Activated CD8-positive, alpha-beta memory T cell treated with anti-CD3 and anti-CD28 coated beads for 1 hour (primary cell): ENCODE results near the gene C2orf81.

ENCODE experiments used
- DNase-seq, 2 donors: peaks; one replicate each; pipeline ENCODE4 v3.0.0-alpha.2; 2020; ENCODE audit warnings: low read depth in 1 of 2; ENCODE audit errors: extremely low read depth in 1 of 2

The C2orf81 gene

GRCh38 chr2:74391580-74392448 is 29.6 kb downstream of the C2orf81 start:
- peak; percentile 91 to 95 for DNase-seq

DNA sequence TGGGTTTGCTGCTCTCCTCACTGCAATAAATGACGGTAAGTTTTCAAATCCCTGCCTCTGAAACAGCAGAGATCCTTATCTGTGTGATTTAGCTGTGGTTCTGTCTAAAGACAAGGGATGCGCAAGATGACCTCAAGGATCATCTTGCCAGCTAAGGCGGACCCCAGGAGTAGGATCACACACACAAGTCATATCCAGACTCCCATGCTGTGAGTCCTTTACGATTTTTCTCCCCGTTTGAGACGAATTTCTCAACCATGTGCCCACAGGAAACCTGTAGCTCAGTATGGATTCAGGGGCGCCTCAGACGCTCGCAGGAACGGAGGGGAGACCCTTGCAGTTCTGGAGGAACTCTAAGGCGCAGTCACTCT is 30.2 kb downstream of the C2orf81 start:
- no peak for DNase-seq

GRCh38 chr2:74390606-74391005 is 30.8 kb downstream of the C2orf81 start:
- no peak for DNase-seq

DNA sequence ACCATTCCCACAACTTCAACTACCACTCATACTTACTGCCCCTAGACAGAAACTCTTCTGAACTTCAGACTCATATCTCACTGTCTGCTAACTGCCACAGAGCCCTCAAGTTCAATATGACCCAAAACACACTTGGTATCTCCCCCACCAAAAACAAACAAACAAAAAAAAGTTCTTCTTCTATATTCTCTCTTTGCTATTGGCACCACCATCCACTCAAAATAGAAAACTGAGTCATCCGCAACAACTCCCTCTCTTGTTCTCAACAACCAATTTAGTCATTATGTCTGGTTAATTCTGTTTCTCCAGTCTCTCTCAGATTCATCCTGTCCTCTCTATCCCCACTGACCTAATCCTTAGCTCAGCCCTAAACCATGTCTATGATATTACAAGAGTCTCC is 34.1 kb downstream of the C2orf81 start:
- no peak for DNase-seq

- no peak for DNase-seq
These were observed 36.0 kb downstream of the C2orf81 start for GRCh38 chr2:74385396-74385795.

GRCh38 chr2:74384051-74384450 is 37.4 kb downstream of the C2orf81 start:
- DNase-seq, result no peak

DNA sequence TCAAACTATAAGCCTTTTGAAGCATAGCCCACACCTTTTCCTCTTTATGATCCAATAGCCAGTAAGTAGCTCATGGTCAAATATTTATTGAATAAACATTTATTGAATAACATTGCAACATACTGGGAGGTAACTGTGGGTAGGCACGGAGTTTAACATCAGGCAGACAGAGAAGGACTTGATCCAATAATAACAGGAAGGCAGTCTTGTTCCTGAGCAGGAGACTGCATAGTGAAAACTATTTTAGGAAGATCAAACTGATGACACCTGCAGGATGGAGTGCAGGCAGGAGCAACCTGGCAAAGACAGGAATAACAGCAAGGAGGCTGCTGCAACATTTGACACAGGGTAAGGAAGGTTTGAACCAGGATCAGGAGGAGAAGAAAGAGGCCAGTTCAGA is 38.2 kb downstream of the C2orf81 start:
- no peak for DNase-seq

GRCh38 chr2:74381751-74382150 is 39.7 kb downstream of the C2orf81 start:
- DNase-seq, result no peak

GRCh38 chr2:74379851-74380789 is 41.3 kb downstream of the C2orf81 start, which contains the start of gene DCTN1:
Gene DCTN1, minus strand, starts transcription at chr2:74380311. Its CDS starts 274 bp downstream, at chr2:74380037.
- no peak for DNase-seq

GRCh38 chr2:74378007-74378406 is 43.4 kb downstream of the C2orf81 start:
- DNase-seq, result no peak

DNA sequence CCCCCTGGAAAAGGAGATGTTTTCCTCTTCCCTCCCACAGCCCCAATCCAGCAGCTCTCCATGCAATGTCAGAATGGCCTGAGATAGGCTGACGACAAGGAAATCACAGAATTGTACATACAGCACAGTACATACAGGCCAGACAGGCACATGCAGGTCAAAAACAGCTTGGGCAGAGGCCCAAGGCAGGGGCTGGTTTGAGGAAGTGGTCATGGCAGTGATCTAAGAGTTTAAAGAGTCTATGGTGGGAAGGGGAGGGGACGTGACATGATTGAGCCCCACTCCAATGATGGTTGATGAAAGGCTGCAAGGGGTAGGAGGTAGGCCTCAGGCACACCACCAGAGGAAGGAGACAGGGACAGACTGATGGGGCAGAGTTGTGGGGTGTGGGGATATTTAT is 45.6 kb downstream of the C2orf81 start:
- DNase-seq, result no peak

DNA sequence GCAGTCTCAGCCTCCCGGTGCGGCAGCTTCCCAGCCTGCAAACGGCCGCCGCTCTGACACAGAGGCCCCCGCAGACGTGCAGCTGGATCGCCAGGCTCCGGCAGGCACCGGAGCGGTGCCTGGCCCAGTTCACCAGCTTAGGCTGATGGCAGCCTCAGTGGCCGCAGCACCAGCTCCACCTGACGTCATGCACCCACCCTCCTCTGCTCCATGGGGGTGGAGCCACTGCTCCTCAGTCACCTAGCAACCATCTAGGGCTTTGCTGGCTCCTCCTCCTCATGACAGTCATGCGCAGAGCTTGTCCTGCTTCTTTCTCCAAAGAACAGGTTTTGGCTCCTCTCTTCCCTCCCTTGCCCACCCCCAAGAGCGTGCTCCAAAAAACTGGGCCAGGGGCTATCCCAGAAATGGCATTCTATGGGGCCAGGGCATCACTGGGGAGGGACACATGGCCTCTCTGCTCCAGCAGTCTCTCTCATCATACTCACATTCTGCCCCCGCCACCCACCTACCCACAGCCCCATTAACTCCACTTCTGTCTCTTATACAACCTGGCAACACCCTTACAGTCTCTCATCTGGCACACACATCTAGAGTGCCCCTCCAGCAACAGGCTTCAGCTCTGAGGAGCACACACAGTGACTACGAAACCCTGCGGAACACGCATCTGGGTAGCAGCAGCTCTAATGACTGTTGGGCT is 46.8 kb downstream of the C2orf81 start:
- DNase-seq, result no peak

DNA sequence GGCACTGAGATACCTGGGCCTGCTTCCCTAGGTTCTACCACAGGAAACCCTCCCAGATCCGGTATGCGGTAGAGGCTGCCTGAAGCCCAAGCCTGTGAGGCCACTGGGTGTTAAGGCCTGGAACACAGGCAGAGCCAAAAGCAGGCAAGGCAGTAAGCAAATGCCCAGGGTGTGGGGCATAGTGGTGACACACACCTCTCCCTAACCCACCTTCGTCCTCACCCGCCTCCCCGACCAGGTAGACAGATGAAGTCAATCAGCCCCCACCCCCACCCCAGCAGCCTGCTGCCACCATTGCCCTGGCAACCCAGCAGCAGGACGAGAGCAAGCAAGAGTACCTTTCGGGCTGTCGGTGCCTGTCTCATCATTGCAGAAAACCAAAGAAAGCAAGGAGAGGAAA is 47.4 kb downstream of the C2orf81 start:
- DNase-seq, result no peak

DNA sequence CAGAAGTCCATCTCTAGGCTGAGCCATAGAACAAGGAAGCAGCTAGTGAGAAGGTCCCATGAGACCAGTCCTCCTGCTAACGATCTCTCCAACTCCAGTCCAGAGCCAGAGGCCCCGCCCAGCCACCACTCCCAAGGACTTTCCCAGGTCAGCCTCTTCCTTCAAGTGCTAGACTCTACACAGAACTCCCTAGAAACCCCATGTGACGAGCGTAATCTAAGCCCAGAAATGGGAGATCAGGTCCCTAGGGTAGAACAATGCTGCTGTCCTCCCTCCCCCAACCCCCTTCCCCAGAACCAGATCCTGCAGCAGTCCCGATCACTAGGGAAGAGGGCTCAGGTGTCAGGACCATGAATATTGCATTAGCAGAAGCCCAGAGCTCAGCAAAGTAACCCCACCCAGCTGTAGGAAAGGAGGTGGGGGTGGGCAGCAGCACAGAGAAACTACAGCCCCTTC is 48.2 kb downstream of the C2orf81 start:
- no peak for DNase-seq

DNA sequence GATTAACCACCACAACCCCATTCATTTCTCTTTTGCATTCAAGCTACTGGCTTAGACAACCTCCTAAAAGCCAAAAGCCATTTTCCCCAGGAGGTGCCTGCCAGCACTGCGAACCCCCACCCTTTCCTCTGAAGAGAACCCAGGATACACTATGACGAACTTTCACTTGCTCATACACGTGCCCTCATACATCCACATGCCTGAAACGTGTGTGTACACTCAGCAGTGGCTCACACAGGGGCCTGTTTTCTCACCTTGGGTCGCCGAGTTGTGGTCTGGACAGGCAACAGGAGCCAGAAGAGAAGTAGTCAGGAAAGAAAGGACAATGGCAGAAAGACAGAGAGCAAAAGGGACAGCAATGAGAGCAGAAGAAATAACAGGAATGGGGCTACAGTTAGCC is 48.7 kb downstream of the C2orf81 start:
- no peak for DNase-seq

GRCh38 chr2:74371421-74371820 is 50.0 kb downstream of the C2orf81 start:
- no peak for DNase-seq

DNA sequence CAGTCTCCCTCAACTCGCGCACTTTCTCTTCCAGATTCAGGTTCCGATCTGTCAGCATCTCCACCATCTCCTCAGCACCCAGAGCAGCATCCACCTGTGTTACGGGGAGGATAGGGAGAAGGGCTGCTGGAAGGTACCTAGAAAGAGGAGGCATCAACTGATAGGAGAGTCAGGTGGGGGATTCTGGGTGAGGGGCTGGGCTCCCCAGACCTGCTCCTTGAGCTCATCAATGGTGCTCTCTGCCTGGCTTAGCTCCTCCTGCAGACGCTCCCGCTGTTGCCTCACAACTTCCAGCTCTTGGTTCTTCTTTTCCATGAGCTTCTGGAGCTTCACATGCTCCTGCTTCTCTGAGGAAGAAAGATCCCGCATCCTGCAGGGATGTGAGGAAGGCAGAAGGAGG is 51.4 kb downstream of the C2orf81 start:
- no peak for DNase-seq

DNA sequence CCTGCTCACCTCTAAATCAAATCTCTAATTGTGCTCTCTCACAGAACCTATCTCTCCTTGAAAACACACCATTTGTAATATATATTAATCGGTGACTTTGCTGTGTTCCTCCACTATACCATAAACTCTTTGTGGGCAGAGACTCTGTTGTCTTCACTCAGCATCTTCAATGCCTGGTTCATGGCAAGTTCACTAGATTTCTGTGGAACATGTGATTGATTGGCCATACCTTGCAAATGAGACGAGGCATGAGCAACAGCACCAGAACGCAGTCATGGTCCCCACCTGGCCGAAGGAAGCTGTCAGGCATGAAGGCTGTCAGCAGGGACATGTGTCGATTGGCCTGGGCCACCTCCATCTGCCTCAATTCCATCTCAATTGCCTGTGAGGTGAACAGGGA is 52.9 kb downstream of the C2orf81 start:
- DNase-seq, result no peak

DNA sequence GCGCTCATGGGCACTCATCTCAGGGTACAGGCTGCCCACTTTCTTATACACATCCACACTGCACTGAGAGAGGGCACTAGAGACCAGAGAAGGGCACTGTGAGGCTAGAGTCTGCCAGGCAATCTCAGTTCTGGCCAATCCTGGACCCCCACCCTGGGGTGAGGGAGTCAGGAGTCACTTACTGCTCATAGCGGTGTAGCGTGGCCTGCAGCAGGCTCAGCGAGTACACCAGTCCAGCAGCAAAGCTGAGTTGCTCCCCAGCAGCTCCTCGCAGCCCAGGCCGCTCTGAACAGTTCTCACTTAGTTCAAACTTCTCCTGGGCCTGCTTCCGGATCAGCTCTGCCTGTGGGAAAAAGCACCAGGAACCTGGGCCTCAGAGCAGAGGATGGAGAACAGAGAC is 53.6 kb downstream of the C2orf81 start:
- DNase-seq, result no peak

DNA sequence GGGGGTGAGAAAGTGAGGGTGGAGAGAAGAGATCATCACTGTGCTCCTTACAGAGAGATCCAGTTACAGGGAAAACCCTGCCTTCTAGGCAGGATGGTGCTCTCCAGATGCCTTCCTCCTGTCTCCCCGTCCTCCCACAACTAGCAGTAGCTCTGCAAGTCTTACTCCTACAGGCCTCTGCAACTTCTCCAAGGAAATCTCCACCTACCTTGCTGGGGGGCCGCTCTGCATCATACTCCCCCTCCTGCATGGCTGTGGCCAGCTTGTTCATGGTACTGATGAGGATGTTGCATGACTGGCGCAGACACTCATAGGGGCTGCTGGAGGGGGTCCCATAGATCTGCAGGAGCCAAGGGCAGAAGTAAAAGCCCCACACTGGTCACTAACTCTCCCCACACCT is 55.4 kb downstream of the C2orf81 start:
- DNase-seq, result no peak
